ENCODE data around the gene RIBC1.
A peak's percentile ranks its signal among the peaks of the same experiment; 100 is the strongest.
"Not testable (repeated sequence)": the region's sequence is repeated elsewhere in the genome, so short reads cannot be mapped to it uniquely, and the experiment has no call there.

The RIBC1 gene

DNA sequence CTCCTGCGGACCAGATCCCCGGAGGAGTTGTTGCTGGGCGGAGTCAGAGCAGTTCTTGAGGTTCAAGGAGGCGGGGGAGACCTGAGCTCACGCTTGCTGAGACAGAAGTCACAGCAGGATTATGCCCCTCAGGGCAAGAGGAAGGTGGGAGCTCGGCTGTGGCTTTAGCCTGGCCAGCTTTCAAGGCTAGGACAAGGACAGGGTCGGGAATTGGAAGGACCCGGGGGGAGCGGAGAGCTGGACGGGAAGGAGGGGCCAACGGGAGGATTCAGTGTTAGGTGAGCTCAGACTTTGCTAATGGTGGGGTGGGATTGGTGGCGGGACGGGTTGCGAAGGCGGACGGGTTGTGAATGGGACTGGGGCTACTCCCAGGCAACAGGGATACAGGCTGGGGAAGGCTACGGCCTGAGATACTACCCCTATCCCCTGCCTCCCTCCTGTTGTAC is at the start of gene RIBC1:
Gene RIBC1 (plus strand): TSS at position 13 of the 446 bp plus-strand sequence. CDS start 3,404 bp downstream, outside the sequence.
- DNase-seq = no peak

DNA sequence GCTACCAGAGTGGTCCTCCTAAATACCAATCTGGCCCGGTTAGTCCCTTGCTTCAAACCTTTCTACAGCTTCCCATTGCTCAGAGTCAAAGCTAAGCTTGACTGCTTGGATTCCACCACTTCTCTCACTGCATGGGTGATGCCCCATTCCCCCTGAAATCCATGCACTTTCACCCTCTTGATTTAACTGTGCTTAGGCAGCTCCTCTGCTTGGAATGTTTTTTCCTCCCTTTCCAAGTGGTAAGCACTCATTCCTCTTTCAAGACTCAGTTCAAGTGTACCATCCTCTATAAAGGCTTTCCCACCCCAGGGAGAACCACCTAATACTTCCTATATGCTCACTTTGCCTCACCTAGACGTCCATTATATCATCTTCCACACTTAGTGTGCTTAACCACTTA is 49.4 kb upstream of the RIBC1 start:
- DNase-seq = no peak

DNA sequence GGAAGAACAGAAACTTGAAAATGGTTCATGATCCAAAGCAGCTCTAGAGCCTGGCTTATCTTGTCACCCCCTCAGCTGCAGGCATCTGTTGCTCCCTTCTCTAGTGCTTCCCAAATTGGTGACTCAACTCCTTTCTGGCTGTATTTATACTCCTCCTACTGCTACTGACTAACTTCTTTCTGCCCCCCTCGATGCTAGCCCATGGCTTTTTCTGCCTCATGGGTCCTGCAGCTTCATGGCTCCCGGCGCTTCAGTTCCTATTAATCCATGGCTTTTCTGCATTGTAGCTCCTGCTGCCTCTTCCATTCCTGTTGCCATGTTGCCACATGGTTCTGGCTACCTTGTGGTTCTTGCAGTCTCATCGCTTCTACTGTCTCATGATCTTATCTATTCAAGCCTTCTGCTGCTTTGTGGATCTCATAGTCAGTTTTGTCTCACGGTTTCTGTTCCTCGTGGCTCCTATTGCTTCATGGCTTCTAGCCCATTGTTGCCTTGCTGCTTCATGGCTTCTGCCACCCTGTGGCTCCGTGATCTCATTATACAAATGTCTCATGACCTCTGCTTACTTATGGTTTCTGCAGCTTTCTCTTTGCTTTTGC is 48.4 kb upstream of the RIBC1 start:
- peak; percentile 53 for DNase-seq

DNA sequence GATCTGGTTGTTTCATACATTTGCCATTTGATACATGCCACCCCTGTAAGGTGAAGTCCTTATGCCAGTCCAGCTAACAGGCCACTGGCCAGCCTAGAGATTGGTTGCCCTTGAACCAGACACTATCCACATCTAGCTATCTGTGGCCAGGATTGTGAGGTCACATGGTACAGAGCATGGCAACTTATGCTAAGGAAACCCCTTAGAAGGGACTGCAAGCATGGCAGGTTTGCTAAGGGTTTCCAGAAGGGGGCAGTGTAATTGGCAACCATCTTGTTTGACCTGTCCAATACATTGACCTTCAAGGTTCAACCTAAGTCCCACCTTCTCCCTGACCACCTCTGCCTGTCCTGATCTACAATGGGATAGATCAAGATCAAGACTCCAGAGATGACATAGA is 47.8 kb upstream of the RIBC1 start:
- no peak for DNase-seq

DNA sequence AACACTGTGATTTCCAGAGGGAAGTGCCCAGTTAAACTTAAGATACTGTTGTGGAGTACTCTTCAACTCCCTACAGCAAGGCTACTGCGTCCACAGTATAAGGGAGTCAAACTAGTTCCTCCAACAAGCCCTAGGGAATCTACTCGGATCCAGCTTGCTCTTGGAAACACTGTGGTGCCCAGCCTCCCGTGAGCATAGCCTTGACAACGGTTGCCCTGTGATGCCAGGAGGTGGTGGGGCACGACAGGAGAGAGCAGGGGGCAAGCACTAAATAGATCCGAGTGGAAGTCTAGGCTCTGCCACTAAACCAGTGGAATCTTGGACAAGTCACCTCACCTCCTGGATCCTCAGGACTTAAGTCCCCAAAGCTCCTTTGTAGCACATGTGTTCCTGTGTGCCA is 45.8 kb upstream of the RIBC1 start:
- no peak for DNase-seq

DNA sequence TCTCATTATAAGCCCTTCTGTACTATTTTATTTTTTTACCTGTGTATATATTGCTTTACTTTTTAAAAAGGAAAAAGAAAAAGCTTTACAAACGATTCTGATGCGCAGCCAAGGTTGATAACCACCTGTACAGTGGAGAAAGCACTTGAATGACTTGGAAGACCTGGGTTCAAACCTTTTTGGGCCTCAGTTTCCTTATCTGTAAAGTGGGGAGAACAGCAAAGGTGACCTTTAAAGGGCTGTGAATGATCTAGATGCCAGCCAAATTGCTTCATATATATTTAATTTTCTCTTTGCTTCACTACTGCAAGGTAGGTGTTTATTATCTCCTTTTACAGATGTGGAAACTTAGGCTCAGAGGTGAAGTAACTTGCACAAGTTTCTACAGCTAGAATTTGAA is 45.2 kb upstream of the RIBC1 start:
- no peak for DNase-seq

DNA sequence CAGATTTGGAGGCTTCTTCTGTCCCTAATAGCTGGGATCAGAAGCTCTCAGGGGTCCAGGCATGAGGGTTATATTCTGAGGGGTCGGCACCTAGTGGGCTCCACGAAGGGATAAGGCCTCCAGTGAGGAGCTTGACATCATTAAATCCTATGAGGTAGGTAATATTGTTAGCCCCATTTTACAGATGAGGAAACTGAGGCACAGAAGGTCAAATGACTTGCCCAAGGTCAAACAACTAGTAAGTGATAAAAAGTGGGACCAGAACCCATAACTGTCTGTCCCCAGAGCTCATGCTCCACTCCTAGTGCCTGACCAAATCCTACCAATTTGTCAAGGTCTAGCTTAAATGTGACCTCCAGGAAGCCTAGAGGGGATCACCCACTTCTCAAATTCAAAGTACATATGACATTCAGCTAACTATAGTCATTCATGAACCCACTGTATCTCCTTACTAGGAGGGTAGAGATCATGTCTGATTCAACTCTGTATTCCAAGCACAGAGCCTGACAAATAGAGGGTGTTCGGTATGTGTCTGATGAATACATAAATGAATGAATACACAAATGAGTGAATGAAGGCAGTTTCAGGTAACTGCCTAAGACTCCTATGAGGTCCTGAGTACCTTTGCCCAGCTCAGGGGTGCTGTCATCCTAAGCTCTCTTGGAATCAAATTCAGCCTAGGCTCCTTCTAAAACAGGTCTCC is 43.5 kb upstream of the RIBC1 start:
- DNase-seq = no peak

DNA sequence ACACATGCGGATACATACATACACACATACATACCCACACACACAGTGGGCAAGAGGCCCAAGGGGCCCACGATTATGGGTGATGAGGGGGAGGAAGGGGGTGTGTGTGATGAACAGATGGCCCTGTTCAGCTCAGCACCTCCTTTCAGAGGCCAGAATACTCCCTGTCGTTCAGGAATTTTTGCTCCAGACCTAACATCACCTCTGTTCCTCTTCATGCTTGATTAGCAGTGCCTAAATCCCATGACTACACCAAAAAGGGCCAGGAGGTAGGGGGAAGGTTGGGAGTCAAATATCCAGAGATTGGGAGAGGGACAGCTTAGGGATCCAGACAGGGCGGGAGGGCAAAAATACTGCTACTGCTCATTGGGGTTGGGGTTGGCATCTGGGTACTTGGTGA is 42.9 kb upstream of the RIBC1 start:
- DNase-seq = no peak

DNA sequence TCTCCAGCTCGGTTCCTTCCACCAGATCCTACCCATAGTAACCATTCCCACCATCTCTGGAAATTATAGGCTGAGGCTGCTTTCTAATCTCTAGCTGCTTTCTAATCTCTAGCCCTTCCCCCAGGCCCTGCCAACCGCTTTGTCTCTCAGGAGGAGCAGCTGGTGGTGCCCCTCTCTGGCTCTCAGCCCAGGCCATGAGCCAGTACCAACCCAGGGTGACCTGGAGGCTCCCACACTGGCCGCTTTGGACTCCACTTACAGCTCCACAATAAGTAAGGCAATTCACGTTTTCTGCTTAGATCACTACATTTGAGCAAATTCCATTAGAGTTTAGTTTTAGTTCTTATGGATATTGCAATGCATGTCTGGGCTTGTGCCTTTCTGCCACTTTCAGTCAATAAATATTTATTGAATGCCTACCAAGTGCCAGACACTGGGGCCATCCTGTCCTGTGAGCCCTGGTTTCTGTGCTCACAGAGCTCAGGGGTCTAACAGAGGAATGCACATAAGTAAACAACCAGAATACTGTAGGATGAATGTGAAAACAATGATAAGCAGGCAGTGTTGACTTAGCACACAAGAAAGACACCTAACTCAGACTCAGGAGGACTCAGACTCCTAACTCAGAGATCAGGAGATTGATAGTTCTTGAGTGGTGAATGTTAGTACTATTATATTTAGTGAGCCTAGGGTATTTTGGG is 39.1 kb upstream of the RIBC1 start:
- DNase-seq = no peak

DNA sequence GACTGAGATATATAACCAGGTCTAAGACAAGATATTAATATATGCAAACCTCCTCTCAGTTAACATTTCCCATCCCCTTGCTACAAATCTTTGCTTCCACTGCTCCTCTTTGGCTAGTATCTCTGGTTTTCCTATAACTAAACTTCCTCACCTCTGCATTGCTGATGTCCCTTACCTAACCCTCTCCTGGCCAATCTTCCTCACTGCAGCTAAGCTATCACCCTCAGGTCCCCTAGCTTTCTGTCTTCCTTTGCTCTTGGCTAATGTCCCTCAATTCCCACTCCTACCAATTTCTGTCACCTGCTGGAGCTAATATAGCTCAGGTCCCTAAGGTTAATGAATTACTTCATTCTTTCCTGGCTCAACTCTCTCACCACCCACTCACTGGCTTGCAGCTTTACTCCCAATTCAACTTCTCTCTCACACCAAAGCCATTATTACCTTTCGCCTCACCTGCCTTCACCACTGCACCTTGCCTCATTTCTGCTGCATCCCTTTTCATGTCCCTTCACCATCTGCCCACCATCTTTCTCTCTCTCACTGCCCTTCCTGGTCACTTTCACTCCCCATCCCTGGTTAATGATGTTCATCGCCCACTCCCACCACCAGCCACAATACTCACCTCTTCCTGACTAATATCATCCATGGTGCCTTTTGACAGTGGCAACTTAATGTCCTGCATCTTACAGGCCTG is 26.9 kb upstream of the RIBC1 start:
- no peak for DNase-seq

DNA sequence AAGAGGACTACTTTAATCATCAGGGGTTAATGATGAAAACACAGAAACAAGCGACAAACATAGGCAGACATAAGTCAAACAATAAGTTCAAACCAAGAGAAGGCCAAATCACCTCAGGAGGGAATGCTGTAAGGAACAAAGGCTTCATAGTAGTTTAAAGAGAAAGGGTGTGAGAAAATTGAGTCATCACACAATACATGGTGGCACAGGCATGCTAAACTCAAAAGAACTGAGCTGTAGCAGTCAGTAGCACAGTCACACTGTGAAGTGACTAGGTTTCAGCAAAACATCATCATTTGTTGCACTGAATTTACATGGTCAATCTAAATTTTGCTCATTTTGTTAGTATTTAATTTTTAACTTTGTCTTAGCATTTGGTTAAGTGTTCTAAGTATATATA is 24.5 kb upstream of the RIBC1 start:
- no peak for DNase-seq

DNA sequence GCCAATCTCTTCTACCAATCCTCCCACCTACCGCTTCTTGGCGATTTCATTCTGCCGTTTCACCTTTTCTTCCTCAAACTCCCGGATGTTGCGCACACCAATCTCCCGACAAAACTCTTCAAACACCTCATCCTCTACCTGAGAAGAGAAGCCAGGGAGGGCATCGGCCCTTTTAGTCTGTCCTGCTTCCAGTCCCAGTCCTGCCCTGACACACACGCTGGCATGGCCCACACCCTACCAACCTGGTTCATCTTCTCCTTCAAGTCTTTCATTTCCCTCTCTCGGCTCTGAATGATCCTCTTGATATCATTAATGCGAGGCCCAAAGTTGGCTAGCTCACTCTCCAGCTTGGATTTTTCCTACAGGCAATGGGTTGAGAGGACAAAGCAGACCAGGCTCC is 19.1 kb upstream of the RIBC1 start:
- no peak for DNase-seq

DNA sequence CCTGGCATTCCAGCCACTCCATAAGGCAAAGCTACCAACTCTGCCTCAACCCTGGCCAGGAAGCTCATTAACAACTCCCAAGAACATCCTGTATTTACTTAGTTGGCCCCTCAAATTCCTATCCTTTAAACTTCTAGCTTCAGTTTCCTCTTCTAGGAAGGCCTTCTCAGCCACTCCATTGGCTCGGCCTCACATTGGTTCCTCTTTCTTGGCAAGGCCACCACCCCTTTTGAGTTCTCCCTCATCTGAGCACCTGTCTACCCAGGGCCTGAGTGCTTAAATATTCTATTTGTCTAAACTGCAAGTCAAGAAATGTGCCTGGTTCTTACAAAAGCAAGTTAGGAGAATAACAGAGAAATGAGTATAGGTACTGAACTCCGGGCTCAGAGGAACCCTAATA is 10.2 kb upstream of the RIBC1 start:
- DNase-seq = no peak

DNA sequence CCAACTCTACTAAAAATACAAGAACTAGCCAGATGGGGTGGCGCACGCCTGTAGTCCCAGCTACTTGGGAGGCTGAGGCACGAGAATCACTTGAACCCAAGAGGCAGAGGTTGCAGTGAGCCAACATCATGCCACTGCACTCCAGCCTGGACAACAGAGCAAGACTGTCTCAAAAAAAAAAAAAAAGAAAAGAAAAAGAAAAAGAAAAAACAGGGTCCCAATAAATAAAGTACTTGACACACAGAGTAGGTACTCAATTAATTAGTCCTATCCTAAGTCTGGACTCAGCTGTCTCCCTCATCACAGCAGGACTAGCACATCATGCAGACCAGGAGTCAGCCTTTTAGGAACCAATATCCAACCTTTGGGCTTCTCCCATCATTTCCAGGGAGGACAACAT is 2.3 kb upstream of the RIBC1 start:
- not testable (repeated sequence) for DNase-seq

DNA sequence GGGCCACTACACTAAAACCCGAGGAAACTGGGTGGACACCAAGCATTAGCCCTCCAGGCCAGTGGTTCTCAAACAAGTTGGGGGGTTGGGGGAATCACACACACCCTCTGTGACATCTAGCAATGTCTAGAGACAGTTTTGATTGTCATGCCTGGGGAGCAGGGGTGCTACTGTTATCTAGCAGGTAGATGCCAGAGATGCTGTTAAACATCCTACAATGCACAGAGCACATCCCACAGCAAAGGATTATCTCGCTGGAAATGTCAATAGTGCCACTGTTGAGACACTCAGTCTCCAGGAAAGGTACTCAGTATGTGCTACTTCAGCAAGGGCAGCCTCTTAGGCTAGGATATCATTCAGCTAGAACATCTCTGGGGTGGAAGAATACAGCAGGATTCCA is 1.5 kb upstream of the RIBC1 start:
- DNase-seq = no peak

DNA sequence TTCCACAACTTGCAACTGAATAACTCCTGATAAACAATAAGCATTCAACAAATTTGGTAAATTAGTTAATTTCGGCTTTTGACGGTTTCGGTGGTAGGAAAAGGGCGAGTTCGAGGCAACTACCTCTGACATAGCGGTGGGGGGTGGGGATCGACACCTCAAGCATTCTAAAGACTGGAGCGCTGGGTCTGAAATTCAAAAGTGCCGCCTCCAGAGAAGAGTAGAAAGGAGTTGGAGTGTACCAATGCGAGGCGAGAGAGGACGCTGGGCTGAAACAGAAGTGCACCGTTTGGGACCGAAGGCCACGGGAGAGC is 944 bp upstream of the RIBC1 start:
- DNase-seq = no peak

DNA sequence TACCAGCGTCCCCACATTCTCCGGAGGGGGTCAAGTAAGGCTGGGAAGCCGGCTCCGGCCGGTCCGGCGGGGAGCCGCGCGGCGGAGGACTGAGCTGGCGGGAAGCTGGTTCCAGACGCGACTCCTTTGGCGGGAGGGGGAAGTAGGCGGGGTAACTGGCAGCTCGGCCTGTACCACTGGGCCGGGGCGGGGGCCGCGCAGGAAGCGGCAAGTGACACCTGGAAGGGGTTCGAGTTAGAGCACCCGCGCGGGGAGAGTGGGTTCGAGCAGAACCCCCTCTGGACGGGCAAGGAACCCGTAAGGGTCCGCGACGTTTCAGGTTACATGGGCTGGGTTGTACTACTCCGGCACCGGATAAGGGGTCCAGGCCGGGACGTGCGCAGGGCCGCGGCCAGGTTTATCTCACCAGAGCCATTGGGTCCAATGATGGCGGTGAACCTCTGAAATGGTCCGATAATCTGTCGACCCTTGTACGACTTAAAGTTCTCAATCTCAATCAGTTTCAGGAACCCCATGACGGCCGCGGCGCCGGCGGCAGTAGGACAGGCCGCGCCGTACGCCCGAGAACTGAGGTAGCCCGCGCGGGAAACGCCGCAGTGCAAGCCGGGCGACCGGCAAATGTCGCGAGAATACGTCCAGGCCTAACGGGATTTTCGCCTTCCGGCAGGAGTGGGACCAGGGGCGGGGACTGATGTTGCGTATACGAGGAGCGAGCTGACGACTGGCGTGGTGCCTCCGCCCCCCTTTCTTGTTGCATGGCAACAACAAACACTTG is 400 bp upstream of the RIBC1 start, which contains the start of gene SMC1A:
Gene SMC1A (minus strand): TSS at position 569 of the 775 bp plus-strand sequence. CDS start 54 bp downstream, at position 515.
- DNase-seq = peak; percentile 82

DNA sequence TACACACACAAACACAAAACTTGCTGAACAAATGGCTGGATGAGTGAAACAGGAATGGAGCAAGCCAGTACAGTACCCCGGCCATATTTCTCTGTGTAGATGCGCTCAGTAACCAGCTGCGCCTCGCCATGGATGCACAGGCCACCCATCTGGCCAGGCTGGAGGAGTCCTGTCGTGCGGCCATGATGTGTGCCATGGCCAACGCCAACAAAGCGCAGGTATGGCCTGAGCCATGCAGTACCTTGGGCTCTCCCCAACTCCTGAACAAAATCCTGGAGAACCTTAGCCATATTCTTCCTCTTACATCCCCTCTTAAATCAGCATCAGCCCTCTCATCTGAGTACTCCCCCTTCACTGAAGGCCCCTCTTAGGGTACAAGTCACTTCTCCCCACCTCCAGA is 7.1 kb downstream of the RIBC1 start:
- DNase-seq = no peak

DNA sequence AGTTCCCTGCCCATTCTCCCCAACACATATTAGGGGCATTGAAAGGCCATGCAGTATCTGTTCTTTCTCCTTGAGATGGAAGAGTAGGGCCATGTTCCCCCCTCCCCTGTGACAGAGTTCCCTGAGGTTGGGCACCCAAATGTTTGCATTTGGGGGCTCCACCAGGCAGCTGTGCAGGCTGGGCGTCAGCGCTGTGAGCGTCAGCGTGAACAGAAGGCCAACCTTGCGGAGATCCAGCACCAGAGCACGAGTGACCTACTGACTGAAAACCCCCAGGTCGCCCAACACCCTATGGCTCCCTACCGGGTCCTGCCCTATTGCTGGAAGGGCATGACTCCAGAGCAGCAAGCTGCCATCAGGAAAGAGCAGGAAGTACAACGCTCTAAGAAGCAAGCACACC is 7.6 kb downstream of the RIBC1 start:
- no peak for DNase-seq

DNA sequence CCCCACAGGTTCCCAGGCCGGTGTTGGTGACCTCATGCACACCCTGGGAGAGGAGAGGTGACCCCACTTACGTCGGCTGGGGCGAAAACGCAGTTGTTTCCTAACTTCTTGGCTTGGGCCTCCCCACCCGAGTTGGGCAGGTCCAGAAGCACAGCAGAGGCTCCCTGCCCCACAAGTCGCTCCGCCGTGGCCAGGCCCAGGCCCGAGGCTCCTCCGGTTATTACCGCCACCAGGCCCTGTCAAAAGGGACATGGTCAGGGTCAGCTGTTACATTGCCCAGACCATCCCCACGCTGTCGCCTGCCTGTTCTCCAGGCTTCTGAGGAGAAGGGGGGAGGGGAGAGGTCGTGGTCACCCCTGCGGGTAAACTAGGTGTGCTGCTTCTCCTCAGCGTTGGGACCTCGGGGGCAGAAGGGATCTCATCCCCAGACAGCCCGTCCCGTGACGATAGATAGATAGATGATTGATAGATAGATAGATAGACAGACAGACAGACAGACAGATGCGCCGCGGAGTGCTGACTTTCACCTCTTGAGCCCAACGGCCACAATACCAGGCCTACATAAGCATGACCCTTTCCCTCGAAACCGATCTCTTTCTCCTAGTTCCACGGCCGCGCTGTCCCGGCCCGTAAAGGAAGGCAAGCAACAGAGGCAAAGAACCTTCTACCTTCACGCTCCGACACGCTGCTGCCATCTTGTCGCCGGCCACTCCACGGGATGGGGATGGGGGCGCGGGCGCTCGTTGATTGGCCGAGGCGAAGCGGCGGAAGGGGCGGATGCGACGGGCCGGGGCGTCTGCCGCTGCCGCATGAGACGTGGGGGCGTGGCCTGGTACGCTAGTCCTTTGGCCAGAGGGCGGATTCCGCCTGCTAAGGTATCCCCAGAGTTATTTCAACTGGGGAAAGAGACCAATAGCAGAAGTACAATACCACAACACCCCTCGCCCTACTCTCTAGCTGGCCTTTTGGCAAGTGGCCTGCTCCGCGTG is 11.3 kb downstream of the RIBC1 start, which contains the start of gene HSD17B10:
Gene HSD17B10 (minus strand): TSS at position 720 of the 989 bp plus-strand sequence. CDS start 25 bp downstream, at position 695.
- peak; percentile 68 for DNase-seq

DNA sequence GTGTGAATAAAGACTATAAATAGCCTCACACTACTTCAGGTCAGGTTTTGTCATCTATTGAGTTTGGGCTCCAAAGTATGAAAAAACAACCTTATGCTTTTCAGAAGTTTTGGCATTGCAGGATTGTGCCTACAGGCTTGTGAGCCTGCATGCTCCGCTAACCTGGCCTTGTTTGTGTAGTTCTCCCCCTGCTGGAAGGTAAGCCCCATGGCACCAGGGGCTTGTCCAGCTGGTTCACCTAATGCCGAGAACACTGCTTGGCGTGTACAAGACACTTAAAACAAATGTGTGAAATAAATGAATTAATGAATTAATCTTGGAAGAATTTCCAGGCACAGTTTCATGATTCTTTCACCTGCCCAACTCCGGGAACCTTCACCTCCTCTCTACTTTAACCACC is 13.3 kb downstream of the RIBC1 start:
- peak; percentile 24 for DNase-seq
